PC-3 (cell line): ENCODE data around the gene TWIST2. TPM values are rescaled to one million over a fixed set of nuclear protein-coding genes. Genes with fewer than 3 reads are reported as not detected.

ENCODE experiments used
- ATAC-seq: fragments of 200-7000 bp; cut with Tn5 transposase; 2 replicates; pipeline ENCODE4 v1.9.1; 2020; ENCODE audit warnings: mild to moderate bottlenecking, moderate library complexity
- BruUV-seq: library from RNA; stranded (reverse); fragments of 400-500 nt; replicated peaks from 2 replicates; lab custom pipeline; 2021; lab: Mats Ljungman, UMichigan
- CTCF ChIA-PET: fragments of 300-600 bp; sonication (Branson Sonifier 250); formaldehyde crosslinking; loops from one replicate; lab custom pipeline; 2022; ENCODE audit warnings: antibody characterized with exemption; lab: Charles Lee
- POLR2A ChIA-PET: fragments of 300-600 bp; sonication (Branson Sonifier 250); formaldehyde crosslinking; loops from one replicate; lab custom pipeline; 2022; ENCODE audit warnings: antibody characterized with exemption; ENCODE audit not compliant: unreplicated experiment; lab: Charles Lee
- DNase-seq: peaks from one replicate; pipeline ENCODE4 v3.0.0-alpha.2; 2015
- H2AFZ ChIP-seq: fragments of 300-600 bp; sonication (generic); 2 replicates; pipeline ENCODE4 v1.6.0; 2016; ENCODE audit warnings: antibody characterized with exemption, low read length
- H3F3A ChIP-seq: fragments of 300-600 bp; sonication (generic); one replicate; pipeline ENCODE4 v1.6.0; 2017; ENCODE audit warnings: antibody characterized with exemption, low read length, control low read depth, mild to moderate bottlenecking; ENCODE audit not compliant: unreplicated experiment
- H3K27ac ChIP-seq: fragments of 300-600 bp; sonication (generic); 2 replicates; pipeline ENCODE4 v1.5.1; 2016; ENCODE audit warnings: mild to moderate bottlenecking, low read length
- H3K27me3 ChIP-seq: fragments of 300-600 bp; sonication (generic); 2 replicates; pipeline ENCODE4 v1.6.1; 2016; ENCODE audit warnings: low read length, mixed read lengths
- H3K36me3 ChIP-seq: fragments of 300-600 bp; sonication (generic); 2 replicates; pipeline ENCODE4 v1.6.1; 2016; ENCODE audit warnings: low read depth, mixed run types, low read length, mixed read lengths
- H3K4me1 ChIP-seq: fragments of 300-600 bp; sonication (generic); 2 replicates; pipeline ENCODE4 v1.5.1; 2016; ENCODE audit warnings: low read length; ENCODE audit not compliant: insufficient read depth
- H3K4me2 ChIP-seq: fragments of 300-600 bp; sonication (generic); 2 replicates; pipeline ENCODE4 v1.6.0; 2016; ENCODE audit warnings: low read length
- H3K4me3 ChIP-seq: fragments of 300-600 bp; sonication (generic); 2 replicates; pipeline ENCODE4 v1.5.1; 2016; ENCODE audit warnings: mild to moderate bottlenecking, low read length, mixed read lengths
- H3K79me2 ChIP-seq: fragments of 300-600 bp; sonication (generic); 2 replicates; pipeline ENCODE4 v1.6.1; 2017; ENCODE audit warnings: low read length, mixed read lengths
- H3K9ac ChIP-seq: fragments of 300-600 bp; sonication (generic); 2 replicates; pipeline ENCODE4 v1.6.0; 2016; ENCODE audit warnings: mild to moderate bottlenecking, low read length
- H3K9me2 ChIP-seq: fragments of 300-600 bp; sonication (generic); replicated peaks from 2 replicates; pipeline ENCODE4 v1.6.1; 2016; ENCODE audit warnings: mixed run types, low read length, mixed read lengths
- H3K9me3 ChIP-seq: fragments of 300-600 bp; sonication (generic); 2 replicates; pipeline ENCODE4 v1.6.1; 2016; ENCODE audit warnings: low read length, mixed read lengths
- H4K20me1 ChIP-seq: fragments of 300-600 bp; sonication (generic); 2 replicates; pipeline ENCODE4 v1.6.1; 2016; ENCODE audit warnings: low read length, mixed read lengths
- CTCF ChIP-seq: fragments of 300-600 bp; sonication (generic); conservative IDR thresholded peaks from 2 replicates; pipeline ENCODE4 v1.5.1; 2017; ENCODE audit warnings: antibody characterized with exemption, low read depth, mild to moderate bottlenecking, low read length
- EZH2 ChIP-seq: fragments of 300-600 bp; sonication (generic); IDR thresholded peaks from one replicate; pipeline ENCODE4 v1.6.1; 2017; ENCODE audit warnings: antibody characterized with exemption, mild to moderate bottlenecking, low read length; ENCODE audit not compliant: unreplicated experiment
- EZH2phosphoT487 ChIP-seq: fragments of 300-600 bp; sonication (generic); IDR thresholded peaks from 2 replicates; pipeline ENCODE4 v1.6.1; 2018; ENCODE audit warnings: mild to moderate bottlenecking, antibody characterized with exemption, low read length, borderline replicate concordance
- intact Hi-C: fragments of 100-400 bp; cut with micrococcal nuclease; formaldehyde crosslinking; loops from 2 replicates; pipeline ENCODE4 v1.9.0; 2023
- total RNA-seq: library from RNA; depleted of rRNA; stranded (reverse); fragments of >200 nt; gene quantifications from 2 replicates; pipeline ENCODE4 v1.2.3, GENCODE V29; 2014

TWIST2 gene
- total RNA-seq, 1 experiment from 2014 or later, result 4.4 TPM

GRCh38 chr2:238928520-238929241 lies 80.8 kb downstream of the TWIST2 start:
- H3K9me3 ChIP-seq, result peaks cover 8% of the 10 kb centered on the region; the same call in 1 of the 2 replicates
- POLR2A ChIA-PET, result no interaction called here
- no peaks in the 10 kb centered on the region for H3K27me3 ChIP-seq

GRCh38 chr2:238929242-238930081 lies 81.6 kb downstream of the TWIST2 start:
- H2AFZ ChIP-seq, result no peak overlapping the region
- no peaks in the 10 kb centered on the region for H3K9me2 ChIP-seq
- H3K27me3 ChIP-seq, result no peaks in the 10 kb centered on the region
- ATAC-seq, result peak; percentile 89
- TF ChIP-seq EZH2 (no peak), CTCF (no peak), EZH2phosphoT487 (no peak)
- H4K20me1 ChIP-seq, result no peaks in the 10 kb centered on the region
- intact Hi-C loops, result no loop called here
- ChIA-PET CTCF (no interaction called here), POLR2A (no interaction called here)
- no TSS peak for BruUV-seq
- no peaks in the 10 kb centered on the region for H3F3A ChIP-seq
- no peak overlapping the region for H3K4me3 ChIP-seq
- H3K9me3 ChIP-seq, result peaks cover 12% of the 10 kb centered on the region; the same call in 1 of the 2 replicates
- DNase-seq, result peak; percentile 21
- no peak overlapping the region for H3K9ac ChIP-seq
- no peak overlapping the region for H3K4me2 ChIP-seq
- no peaks in the 10 kb centered on the region for H3K79me2 ChIP-seq
- H3K27ac ChIP-seq, result no peak overlapping the region
- H3K4me1 ChIP-seq, result peaks cover 7% of the 10 kb centered on the region; the same call in 1 of the 2 replicates
- H3K36me3 ChIP-seq, result 0 out of 2 replicates have a peak, but pooled peaks cover 6% of the 10 kb centered on the region

More at GRCh38 chr2:238928520-238929241, 80.8 kb downstream of the TWIST2 start:
- Histone ChIP-seq H2AFZ (no peak overlapping the region), H3K9me2 (no peaks in the 10 kb centered on the region), H3K9ac (no peak overlapping the region), H3K36me3 (0 out of 2 replicates have a peak, but pooled peaks cover 3% of the 10 kb centered on the region), H4K20me1 (no peaks in the 10 kb centered on the region), H3K4me1 (peaks cover 7% of the 10 kb centered on the region; the same call in 1 of the 2 replicates), H3K79me2 (no peaks in the 10 kb centered on the region), H3K27ac (no peak overlapping the region), H3F3A (no peaks in the 10 kb centered on the region), H3K4me2 (no peak overlapping the region), H3K4me3 (no peak overlapping the region)
- TF ChIP-seq EZH2 (no peak), CTCF (no peak), EZH2phosphoT487 (no peak)
- CTCF ChIA-PET, result no interaction called here
- DNase-seq (no peak), ATAC-seq (no peak)
- intact Hi-C loops, result no loop called here
- BruUV-seq, result no TSS peak
